Measurements from ENCODE around the gene CRY2. TPM values are rescaled to one million over a fixed set of nuclear protein-coding genes. Genes with fewer than 3 reads are reported as not detected.

CRY2 gene
- total and polyA plus RNA-seq, 2 experiments from 2014 or later: 9.5 to 15.4 TPM

GRCh38 chr11:45806937-45807791 is 40.1 kb upstream of the CRY2 start (continued):
- TF ChIP-seq ETS1 (IDR thresholded peaks at IDR 0.05) (no peak), STAT1 (IDR thresholded peaks at IDR 0.05; ENCODE audit: unreplicated experiment) (no peak), CREB1 (CRISPR knock-in tag; IDR thresholded peaks at IDR 0.05; ENCODE audit: low read depth) (no peak), ZNF331 (CRISPR knock-in tag; IDR thresholded peaks at IDR 0.05; ENCODE audit: low read depth) (no peak), REST (IDR thresholded peaks at IDR 0.05; ENCODE audit: unreplicated experiment) (no peak)

- Histone ChIP-seq H3K27ac (ENCODE audit: low read depth) (no peak overlapping the region), H3F3A (replicated peaks; ENCODE audit: low read depth) (no peaks in the 10 kb centered on the region)
- H3K4me3 Mint-ChIP-seq: peak overlapping the region; percentile 34; the same call in 2 of the 3 replicates
- no peak for TF ChIP-seq ZNF331 (CRISPR knock-in tag; IDR thresholded peaks at IDR 0.05; ENCODE audit: low read depth)
- TF ChIP-seq ETS1 (IDR thresholded peaks at IDR 0.05): no peak
- TF ChIP-seq ZNF462 (CRISPR knock-in tag; IDR thresholded peaks at IDR 0.05): no peak
- no peak for TF ChIP-seq EZH2 (IDR thresholded peaks at IDR 0.05; ENCODE audit: low read depth, unreplicated experiment)
- no peak for TF ChIP-seq JUNB (IDR thresholded peaks at IDR 0.05; ENCODE audit: unreplicated experiment)
These were observed 39.5 kb upstream of the CRY2 start for GRCh38 chr11:45807792-45808238.

More at GRCh38 chr11:45807792-45808238, 39.5 kb upstream of the CRY2 start:
- Histone ChIP-seq H3K36me3 (ENCODE audit: insufficient read depth) (no peaks in the 10 kb centered on the region), H2AFZ (no peak overlapping the region), H3K4me1 (ENCODE audit: insufficient read depth) (peaks cover 3% of the 10 kb centered on the region; the same call in 1 of the 2 replicates), H3K27me3 (ENCODE audit: insufficient read depth) (peaks cover 9% of the 10 kb centered on the region), H4K20me1 (replicated peaks; ENCODE audit: insufficient read depth) (peaks cover 3% of the 10 kb centered on the region; the same call in 1 of the 2 replicates), H3K9me2 (ENCODE audit: insufficient read depth) (no peaks in the 10 kb centered on the region), H3K79me2 (replicated peaks; ENCODE audit: insufficient read depth) (peaks cover 11% of the 10 kb centered on the region), H3K4me2 (no peak overlapping the region), H3K4me3 (peak overlapping the region; percentile 90; the same call in 1 of the 2 replicates)
- Mint-ChIP-seq H3K9me3 (no peaks in the 10 kb centered on the region; the same call in 2 of the 3 replicates), H3K4me1 (peaks cover 25% of the 10 kb centered on the region), H3K27ac (no peak overlapping the region), H3K27me3 (ENCODE audit: insufficient read depth, low read depth, poor library complexity) (peaks cover 29% of the 10 kb centered on the region), H3K36me3 (ENCODE audit: low read depth) (peaks cover 15% of the 10 kb centered on the region; the same call in 2 of the 3 replicates)
- no peak for ATAC-seq
- no peak for DNase-seq (ENCODE audit: low spot score)

Measured in GM23338 (cell line).